Dendritic cell treated with granulocyte-macrophage colony-stimulating factor and Interleukin-4, amounts not matched to agents 40 ng/mL and 50 ng/mL, for 4 days (primary cell): ENCODE results near the gene ANAPC1.
"Not testable (repeated sequence)": the region's sequence is repeated elsewhere in the genome, so short reads cannot be mapped to it uniquely, and the experiment has no call there.

Source experiments
- H3K27ac Mint-ChIP-seq: one replicate; pipeline ENCODE4 v1.8.0; 2022; ENCODE audit warnings: mild to moderate bottlenecking, mixed read lengths
- H3K27me3 Mint-ChIP-seq: one replicate; pipeline ENCODE4 v1.8.0; 2022; ENCODE audit warnings: mild to moderate bottlenecking, mixed read lengths
- H3K36me3 Mint-ChIP-seq: one replicate; pipeline ENCODE4 v1.8.0; 2022; ENCODE audit warnings: low read depth, mixed read lengths
- H3K4me1 Mint-ChIP-seq: one replicate; pipeline ENCODE4 v1.8.0; 2022; ENCODE audit warnings: low read depth, mixed read lengths
- H3K4me3 Mint-ChIP-seq: one replicate; pipeline ENCODE4 v1.8.0; 2022; ENCODE audit warnings: mild to moderate bottlenecking, moderate library complexity, mixed read lengths
- H3K9me3 Mint-ChIP-seq: one replicate; pipeline ENCODE4 v1.8.0; 2022; ENCODE audit warnings: mixed read lengths
- intact Hi-C: fragments of 100-400 bp; cut with micrococcal nuclease; formaldehyde crosslinking; loops from one replicate; pipeline ENCODE4 v1.15.0; 2022

Gene ANAPC1

DNA sequence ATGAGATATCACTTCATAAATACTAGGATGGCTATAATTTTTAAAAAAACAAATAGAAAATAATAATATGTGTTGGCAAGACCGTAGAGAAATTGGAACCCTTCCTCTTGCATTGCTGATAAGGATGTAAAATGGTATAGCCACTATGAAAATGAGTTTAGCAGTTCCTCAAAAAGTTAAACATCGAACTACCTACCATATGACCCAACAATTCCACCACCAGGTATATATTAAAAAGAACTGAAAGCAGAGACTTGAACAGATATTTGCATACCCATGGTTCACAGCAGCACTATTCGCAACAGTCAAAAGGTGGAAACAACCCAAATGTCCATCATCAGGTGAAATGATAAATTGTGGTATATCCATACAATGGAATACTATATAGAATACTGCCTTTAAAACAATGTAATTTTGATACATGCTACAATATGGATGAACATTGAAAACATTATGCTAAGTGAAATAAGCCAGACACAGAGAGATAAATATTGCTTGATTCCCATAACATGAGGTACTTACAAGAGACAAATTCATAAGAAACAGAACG lies 55.7 kb downstream of the ANAPC1 start:
- H3K27me3 Mint-ChIP-seq, H3K27ac Mint-ChIP-seq, intact Hi-C loops, H3K9me3 Mint-ChIP-seq, H3K4me1 Mint-ChIP-seq, H3K4me3 Mint-ChIP-seq: not testable (repeated sequence)
- H3K36me3 Mint-ChIP-seq = peaks cover 58% of the 10 kb centered on the region

DNA sequence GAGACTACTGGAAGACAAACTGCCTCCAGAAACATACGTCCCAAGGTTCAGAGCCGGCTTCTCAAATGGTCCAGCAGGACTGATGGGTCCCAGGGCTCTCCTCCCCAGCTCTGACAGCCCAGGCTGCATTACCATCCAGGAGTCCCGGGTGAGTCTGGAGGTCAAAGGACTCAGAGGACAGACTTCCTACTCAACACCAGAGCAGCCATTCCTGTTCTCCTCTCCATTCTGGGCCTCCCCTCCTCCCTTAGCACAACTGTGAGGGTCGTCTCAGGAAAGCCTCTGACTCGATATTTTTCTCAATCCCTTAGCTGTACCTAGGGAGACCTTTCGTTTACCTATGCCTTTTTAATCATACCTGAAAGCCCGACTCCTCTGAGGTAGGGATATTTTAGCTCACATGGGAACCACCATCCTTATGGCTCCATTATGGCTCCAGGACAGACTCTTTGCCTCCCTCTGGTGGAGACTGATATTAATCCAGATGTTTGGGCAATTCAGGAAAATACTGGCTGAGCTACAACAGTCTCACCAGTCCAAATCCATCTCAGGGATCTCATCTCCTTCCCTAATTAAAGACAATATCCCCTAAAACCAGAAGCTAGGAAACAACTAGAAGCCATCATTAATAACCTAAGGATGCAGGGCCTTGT lies 70.9 kb downstream of the ANAPC1 start:
- H3K4me3 Mint-ChIP-seq, H3K4me1 Mint-ChIP-seq, H3K27me3 Mint-ChIP-seq, intact Hi-C loops, H3K27ac Mint-ChIP-seq, H3K36me3 Mint-ChIP-seq, H3K9me3 Mint-ChIP-seq: not testable (repeated sequence)

DNA sequence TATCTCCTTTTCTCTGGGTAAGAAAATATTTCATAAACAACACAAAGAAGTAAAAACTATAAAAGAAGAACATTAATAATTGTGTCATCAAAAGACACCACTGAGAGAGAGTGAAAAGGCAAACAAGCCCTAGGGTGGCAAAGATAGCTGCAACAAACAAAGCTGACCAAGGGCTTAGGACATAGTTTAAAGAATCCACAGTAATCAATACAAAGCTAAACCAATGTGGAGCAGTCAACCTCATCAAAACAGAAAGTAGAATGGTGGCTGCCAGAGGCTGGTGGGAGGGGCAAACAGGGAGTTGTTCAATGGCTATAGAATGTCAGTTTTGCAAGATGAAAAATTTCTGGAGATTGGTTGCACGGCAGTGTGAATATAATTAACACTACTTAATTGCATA lies 93.4 kb downstream of the ANAPC1 start:
- intact Hi-C loops, H3K36me3 Mint-ChIP-seq, H3K9me3 Mint-ChIP-seq, H3K27ac Mint-ChIP-seq, H3K4me1 Mint-ChIP-seq, H3K4me3 Mint-ChIP-seq, H3K27me3 Mint-ChIP-seq: not testable (repeated sequence)

- H3K27ac Mint-ChIP-seq, H3K4me3 Mint-ChIP-seq, H3K36me3 Mint-ChIP-seq, H3K4me1 Mint-ChIP-seq, intact Hi-C loops, H3K9me3 Mint-ChIP-seq, H3K27me3 Mint-ChIP-seq: not testable (repeated sequence)
Measured at GRCh38 chr2:111784081-111784480, 99.9 kb downstream of the ANAPC1 start.

GRCh38 chr2:111782195-111782594 lies 101.8 kb downstream of the ANAPC1 start:
- H3K9me3 Mint-ChIP-seq, H3K4me3 Mint-ChIP-seq, H3K4me1 Mint-ChIP-seq, H3K27ac Mint-ChIP-seq, intact Hi-C loops, H3K27me3 Mint-ChIP-seq: not testable (repeated sequence)
- H3K36me3 Mint-ChIP-seq = peaks cover 11% of the 10 kb centered on the region

- H3K27ac Mint-ChIP-seq, H3K4me1 Mint-ChIP-seq, intact Hi-C loops, H3K9me3 Mint-ChIP-seq, H3K27me3 Mint-ChIP-seq, H3K4me3 Mint-ChIP-seq: not testable (repeated sequence)
- H3K36me3 Mint-ChIP-seq = peaks cover 11% of the 10 kb centered on the region
Measured at GRCh38 chr2:111781443-111782094, 102.4 kb downstream of the ANAPC1 start.

DNA sequence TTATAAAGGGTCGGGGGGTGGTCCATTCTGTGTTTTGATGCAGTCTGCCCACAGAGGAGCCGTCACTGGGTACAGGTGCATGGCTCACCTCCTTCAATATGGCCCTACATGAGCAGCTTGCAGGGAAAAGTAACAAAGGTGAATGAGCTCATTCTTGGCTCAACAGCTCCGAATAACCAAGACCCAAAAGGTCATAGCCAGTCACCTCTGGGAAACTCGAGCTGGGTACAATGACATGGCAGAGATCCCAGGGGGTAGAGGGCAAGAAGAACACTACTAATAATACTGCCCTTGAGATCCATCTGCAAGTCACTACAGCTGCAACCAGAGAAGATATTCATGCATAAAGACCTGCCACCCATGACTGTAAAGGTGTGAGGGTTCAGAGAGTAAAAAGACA lies 106.8 kb downstream of the ANAPC1 start:
- H3K4me3 Mint-ChIP-seq, H3K27ac Mint-ChIP-seq, H3K9me3 Mint-ChIP-seq, H3K27me3 Mint-ChIP-seq, intact Hi-C loops, H3K4me1 Mint-ChIP-seq: not testable (repeated sequence)
- peaks cover 18% of the 10 kb centered on the region for H3K36me3 Mint-ChIP-seq

DNA sequence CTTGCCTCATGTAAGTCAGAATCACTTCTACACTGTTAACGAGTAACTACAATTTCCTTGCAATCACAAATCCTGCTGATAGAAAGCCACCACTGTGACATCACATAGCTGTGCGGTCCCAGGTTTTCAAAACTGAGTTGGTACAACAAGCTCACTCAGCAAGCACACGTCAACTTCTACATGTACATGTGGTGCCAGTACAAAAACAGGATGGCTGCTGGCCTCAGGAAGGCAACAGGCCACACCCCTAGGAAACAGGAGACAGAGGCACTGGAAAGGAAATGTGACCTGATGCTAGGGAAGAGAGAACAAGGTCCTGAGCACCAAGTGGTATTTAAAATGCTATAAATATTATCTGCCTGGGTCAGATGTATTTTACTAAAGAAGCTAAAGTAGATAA lies 107.7 kb downstream of the ANAPC1 start:
- H3K9me3 Mint-ChIP-seq, H3K27ac Mint-ChIP-seq, H3K27me3 Mint-ChIP-seq, H3K4me3 Mint-ChIP-seq, intact Hi-C loops, H3K4me1 Mint-ChIP-seq: not testable (repeated sequence)
- H3K36me3 Mint-ChIP-seq = peaks cover 18% of the 10 kb centered on the region

GRCh38 chr2:111772180-111772579 lies 111.8 kb downstream of the ANAPC1 start:
- H3K27ac Mint-ChIP-seq, intact Hi-C loops, H3K27me3 Mint-ChIP-seq, H3K9me3 Mint-ChIP-seq, H3K4me1 Mint-ChIP-seq, H3K4me3 Mint-ChIP-seq: not testable (repeated sequence)
- H3K36me3 Mint-ChIP-seq = peaks cover 20% of the 10 kb centered on the region

- H3K4me1 Mint-ChIP-seq, H3K4me3 Mint-ChIP-seq, H3K9me3 Mint-ChIP-seq, intact Hi-C loops, H3K27ac Mint-ChIP-seq, H3K27me3 Mint-ChIP-seq: not testable (repeated sequence)
- peaks cover 20% of the 10 kb centered on the region for H3K36me3 Mint-ChIP-seq
Measured at GRCh38 chr2:111770916-111771658, 112.9 kb downstream of the ANAPC1 start.

DNA sequence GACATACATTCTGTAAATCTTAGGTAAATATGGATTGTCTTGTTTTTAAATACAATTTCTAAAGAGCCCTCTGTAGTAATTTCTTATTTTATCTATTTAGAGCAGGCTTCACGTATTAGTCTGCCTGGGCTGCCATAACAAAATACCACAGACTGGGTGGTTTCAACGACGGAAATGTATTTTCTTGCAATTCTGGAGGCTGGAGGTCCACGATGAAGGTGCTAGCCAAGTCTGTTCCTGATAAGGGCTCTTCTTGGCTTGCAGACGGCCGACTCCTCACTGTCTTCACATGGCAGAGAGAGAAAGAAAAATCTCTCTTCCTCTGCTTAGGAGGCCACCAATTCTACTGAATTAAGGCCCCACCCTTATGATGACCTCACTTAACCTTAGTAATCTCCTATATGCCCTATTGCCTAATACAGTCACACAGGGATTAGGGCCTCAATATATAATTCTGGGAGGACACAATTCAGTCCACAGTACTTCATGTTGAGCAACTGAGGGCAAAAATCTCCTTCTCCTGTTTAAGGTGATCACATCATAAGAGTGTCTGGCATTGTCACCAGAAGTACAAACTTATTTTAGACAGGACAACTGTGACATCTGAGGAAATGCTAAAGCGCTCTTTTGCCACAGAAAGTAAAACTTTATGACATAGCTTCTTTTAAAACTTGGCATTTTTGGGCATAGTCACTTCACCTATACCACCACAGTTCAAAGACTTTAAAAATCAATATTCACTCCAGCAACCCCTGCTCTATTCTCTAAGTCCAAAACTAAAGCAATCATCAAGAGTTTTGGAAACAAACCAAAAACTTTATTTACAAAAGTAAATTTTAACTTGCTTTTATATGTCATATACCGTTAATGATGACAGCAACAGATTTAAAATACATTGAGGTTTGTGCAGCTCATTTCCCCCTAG lies 115.5 kb downstream of the ANAPC1 start:
- H3K4me1 Mint-ChIP-seq, H3K9me3 Mint-ChIP-seq, H3K27ac Mint-ChIP-seq, intact Hi-C loops, H3K27me3 Mint-ChIP-seq, H3K4me3 Mint-ChIP-seq: not testable (repeated sequence)
- H3K36me3 Mint-ChIP-seq = peaks cover 19% of the 10 kb centered on the region

- H3K27me3 Mint-ChIP-seq, H3K27ac Mint-ChIP-seq, H3K4me3 Mint-ChIP-seq, intact Hi-C loops, H3K4me1 Mint-ChIP-seq: not testable (repeated sequence)
- Mint-ChIP-seq H3K36me3 (peaks cover 19% of the 10 kb centered on the region), H3K9me3 (peaks cover 12% of the 10 kb centered on the region)
Measured at GRCh38 chr2:111767087-111767486, 116.9 kb downstream of the ANAPC1 start.

DNA sequence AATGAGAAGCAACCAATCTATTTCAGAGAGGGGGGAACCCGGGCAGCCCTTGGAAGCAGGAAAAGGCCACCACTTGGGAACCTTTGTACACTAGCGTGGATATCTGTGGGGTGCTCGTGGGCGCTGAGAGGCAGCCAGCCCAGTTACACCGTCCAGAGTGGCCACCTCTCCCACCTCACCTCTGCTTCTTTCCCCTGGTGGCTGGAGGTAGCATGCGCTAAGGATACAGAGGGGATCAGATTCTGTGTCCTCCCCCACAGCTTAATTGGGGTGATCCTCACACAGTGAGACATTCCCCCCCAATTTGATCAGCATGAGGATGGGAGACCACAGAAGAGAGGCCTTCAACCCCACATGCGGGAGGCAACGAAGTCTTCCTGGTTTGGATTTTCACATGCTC lies 117.7 kb downstream of the ANAPC1 start:
- H3K9me3 Mint-ChIP-seq = peaks cover 18% of the 10 kb centered on the region
- H3K4me1 Mint-ChIP-seq, H3K27ac Mint-ChIP-seq, intact Hi-C loops, H3K27me3 Mint-ChIP-seq, H3K4me3 Mint-ChIP-seq: not testable (repeated sequence)
- H3K36me3 Mint-ChIP-seq = peaks cover 19% of the 10 kb centered on the region

DNA sequence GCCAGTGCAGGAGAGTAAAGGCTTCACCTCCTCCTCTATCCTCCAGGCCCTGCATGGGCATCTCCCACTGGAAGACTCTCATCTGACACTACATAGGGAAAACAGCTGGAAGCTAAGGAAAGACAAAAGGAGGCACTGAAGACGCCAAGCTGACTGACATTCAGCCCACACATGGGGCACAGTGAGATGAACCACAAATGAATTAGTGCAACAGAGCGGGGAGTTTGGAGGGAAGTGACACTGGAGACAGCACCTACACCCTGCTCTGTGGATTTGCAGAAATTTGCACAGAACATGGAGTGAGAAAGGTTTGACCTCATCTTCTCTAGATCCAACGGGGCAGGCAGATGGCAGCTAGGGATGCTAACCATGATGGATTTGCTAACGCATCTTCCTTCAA lies 119.8 kb downstream of the ANAPC1 start:
- H3K27ac Mint-ChIP-seq, H3K4me1 Mint-ChIP-seq, intact Hi-C loops, H3K4me3 Mint-ChIP-seq, H3K27me3 Mint-ChIP-seq: not testable (repeated sequence)
- H3K9me3 Mint-ChIP-seq = peaks cover 25% of the 10 kb centered on the region
- H3K36me3 Mint-ChIP-seq = peaks cover 12% of the 10 kb centered on the region
